RWPE1 (cell line): ENCODE data around the gene PER1.

Source experiments
- CTCF ChIA-PET: fragments of 350-600 bp; sonication (Branson Sonifier 250); formaldehyde crosslinking; extraction: SDS; loops from one replicate; lab custom pipeline; 2021; lab: Yijun Ruan, JAX
- POLR2A ChIA-PET: fragments of 400-600 bp; formaldehyde crosslinking; extraction: SDS; loops from one replicate; lab custom pipeline; 2020; ENCODE audit warnings: antibody characterized with exemption; ENCODE audit not compliant: low non-redundant PET; lab: Yijun Ruan, JAX
- DNase-seq: peaks from one replicate; pipeline ENCODE4 v3.0.0; 2012; ENCODE audit warnings: low spot score
- H3K27ac ChIP-seq: fragments of 450-650 bp; 2 replicates; pipeline ENCODE4 v1.5.1; 2017
- CTCF ChIP-seq: fragments of 450-650 bp; conservative IDR thresholded peaks from 2 replicates; pipeline ENCODE4 v1.5.1; 2017; ENCODE audit warnings: low read depth, mild to moderate bottlenecking

Gene PER1

DNA sequence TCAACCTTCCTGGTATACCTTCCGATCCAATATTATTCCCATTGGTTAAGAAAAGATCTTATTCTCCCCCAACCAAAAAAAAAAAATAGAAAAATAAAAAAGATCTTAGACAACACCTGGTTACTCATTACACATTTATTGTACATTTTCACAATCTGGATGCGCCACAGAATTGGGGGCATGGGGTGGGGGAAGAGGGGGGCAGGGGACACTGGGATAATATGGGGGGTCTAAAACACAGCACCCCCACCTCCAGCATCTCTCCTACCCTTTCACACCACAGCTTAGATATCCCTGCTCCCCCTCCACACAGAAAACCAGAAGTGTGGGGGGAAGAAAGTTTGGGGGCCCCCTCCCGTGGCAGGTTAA is 6.8 kb upstream of the PER1 start:
- peak overlapping the region; percentile 98 for H3K27ac ChIP-seq
- TF ChIP-seq CTCF: no peak; the same call in 1 of the 2 replicates
- no peak for DNase-seq
- ChIA-PET CTCF (interaction anchor here (1.0 to 1.2 kb wide), 2 partner anchors 13 to 37 kb away, joined by 3 to 4 read pairs; no protein-coding TSS in a partner anchor), POLR2A (no interaction called here)

- ChIA-PET CTCF (interaction anchor here (0.6 to 1.2 kb wide), 6 partner anchors 8 to 62 kb away, joined by 3 to 4 read pairs (median 3); partner anchors contain the start of gene HES7), POLR2A (no interaction called here)
- peak overlapping the region; percentile 98 for H3K27ac ChIP-seq
- DNase-seq: peak; percentile 69
- TF ChIP-seq CTCF: peak; percentile 85
Measured at GRCh38 chr17:8158267-8159031, 6.2 kb upstream of the PER1 start.

DNA sequence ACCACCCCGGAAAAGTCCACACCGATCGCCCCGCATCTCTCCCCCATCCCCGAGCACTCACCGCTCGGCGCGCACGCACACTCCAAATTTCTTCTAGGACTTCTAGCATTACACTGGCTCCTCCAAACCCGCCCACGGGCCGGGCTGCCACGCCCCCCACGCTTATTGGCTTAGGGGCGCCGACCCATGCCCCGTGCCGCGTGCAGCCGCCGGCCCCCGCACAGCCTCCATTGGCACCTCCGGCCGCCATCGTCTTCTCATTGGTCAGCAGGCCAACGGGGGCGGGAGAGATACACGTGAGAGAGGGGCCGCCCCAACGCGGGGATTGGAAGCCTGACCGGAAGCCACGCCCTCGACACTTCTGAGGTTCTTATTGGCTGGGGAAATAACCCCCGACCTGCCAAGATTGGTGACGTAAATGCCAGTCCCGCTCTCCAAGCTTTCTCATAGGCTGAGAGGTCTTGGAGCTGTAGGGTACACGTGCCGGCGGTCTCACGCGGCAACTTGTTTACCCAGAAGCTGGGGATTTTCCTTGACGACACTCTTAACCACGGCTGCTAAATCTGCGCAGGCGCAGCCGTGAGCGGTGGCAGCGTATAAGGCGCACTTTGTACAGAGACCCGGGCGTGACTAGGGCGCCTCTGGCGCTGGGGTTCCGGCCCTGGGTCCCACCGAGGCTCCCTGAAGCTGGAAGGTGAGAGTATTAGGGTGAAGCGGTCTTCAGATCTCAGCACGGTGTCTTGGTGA is 4.2 kb upstream of the PER1 start:
- CTCF ChIA-PET: interaction anchor here (1.7 kb wide), 1 partner anchor 37 kb away, joined by 6 read pairs; no protein-coding TSS in a partner anchor
- DNase-seq: peak; percentile 100
- peak overlapping the region; percentile 98 for H3K27ac ChIP-seq
- POLR2A ChIA-PET: interaction anchor here (0.7 to 1.0 kb wide), 3 partner anchors 16 to 30 kb away, joined by 3 to 4 read pairs (median 3); no protein-coding TSS in a partner anchor
- TF ChIP-seq CTCF: no peak

DNA sequence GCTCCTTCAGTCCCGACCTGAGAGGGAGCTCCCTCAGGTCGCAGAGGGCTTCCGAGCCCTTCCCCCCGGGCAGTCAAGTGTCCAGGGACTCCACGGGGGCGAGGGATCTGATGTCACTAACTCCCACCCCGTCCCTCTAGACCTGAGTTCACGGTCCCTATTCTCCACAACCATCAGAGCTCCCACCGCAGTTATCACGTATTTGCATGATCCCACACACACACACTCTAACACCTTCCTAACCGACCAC is 3.7 kb upstream of the PER1 start:
- POLR2A ChIA-PET: interaction anchor here (1.0 to 1.2 kb wide), 2 partner anchors 8 to 18 kb away, joined by 3 to 4 read pairs; no protein-coding TSS in a partner anchor
- peak overlapping the region; percentile 98 for H3K27ac ChIP-seq

DNA sequence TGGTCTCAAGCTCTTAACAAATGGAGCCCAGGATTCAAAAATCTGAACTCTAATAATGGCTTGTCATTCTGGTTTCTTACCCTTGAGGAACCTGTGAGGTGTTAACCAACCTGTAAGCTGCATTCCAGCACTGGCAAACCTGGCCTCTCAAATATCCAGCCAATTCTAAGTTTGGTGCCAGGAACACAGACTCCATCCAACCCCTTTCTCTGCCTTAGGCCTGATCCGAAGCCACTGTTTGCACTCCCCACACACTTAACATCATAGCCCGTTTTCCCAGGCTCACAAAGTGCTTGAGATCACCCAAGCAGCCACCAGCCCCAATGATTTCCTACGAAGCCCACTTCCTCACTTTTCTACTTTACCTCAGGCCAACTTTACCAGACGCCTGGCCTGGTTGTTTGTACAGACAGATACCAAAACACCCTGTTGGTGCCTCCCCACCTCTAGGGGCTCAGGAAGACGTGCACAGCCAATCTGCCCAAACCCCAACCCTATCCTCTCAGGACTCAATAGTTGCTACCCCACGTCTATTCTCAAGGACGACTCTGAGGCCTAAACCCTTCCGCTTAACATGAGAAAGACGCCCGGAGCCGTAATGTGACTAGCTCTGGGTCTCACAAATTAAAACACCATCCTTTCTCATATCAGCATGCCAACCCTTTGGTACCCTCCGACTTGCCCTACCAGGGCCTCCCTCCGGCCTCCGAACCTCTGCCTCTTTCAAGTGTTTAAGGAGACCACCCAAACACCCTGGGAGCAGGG is 3.2 kb upstream of the PER1 start:
- peak overlapping the region; percentile 98 for H3K27ac ChIP-seq
- ChIA-PET POLR2A (interaction anchor here (1.2 to 1.4 kb wide), 2 partner anchors 9 to 16 kb away, joined by 3 read pairs; no protein-coding TSS in a partner anchor), CTCF (interaction anchor here (1.7 kb wide), 1 partner anchor 36 kb away, joined by 6 read pairs; no protein-coding TSS in a partner anchor)
- DNase-seq: no peak
- no peak for TF ChIP-seq CTCF

More for the DNA sequence above, 3.7 kb upstream of the PER1 start:
- no peak for DNase-seq
- CTCF ChIA-PET: interaction anchor here (1.7 kb wide), 1 partner anchor 37 kb away, joined by 6 read pairs; no protein-coding TSS in a partner anchor
- TF ChIP-seq CTCF: no peak
